Stimulated activated CD4-positive, alpha-beta T cell treated with anti-CD3 and anti-CD28 coated beads, Interleukin-2, amount 100 ng/mL, for 4 hours (primary cell): ENCODE measurements around the gene SPANXN2.
"Not testable (repeated sequence)": the region's sequence is repeated elsewhere in the genome, so short reads cannot be mapped to it uniquely, and the experiment has no call there.

Experiments
- DNase-seq: peaks from one replicate; pipeline ENCODE4 v3.0.0-alpha.2; 2020; ENCODE audit warnings: low read depth

The SPANXN2 gene

GRCh38 chrX:143720652-143721051 is at the start of gene SPANXN2:
SPANXN2 (minus strand) TSS chrX:143720752; CDS start chrX:143720668, 84 bp downstream.
- not testable (repeated sequence) for DNase-seq

GRCh38 chrX:143768976-143769375 is 48.4 kb upstream of the SPANXN2 start:
- DNase-seq, result no peak

- not testable (repeated sequence) for DNase-seq
Observed at GRCh38 chrX:143767789-143768188, 47.2 kb upstream of the SPANXN2 start.

- DNase-seq, result no peak
Observed at GRCh38 chrX:143757887-143758286, 37.3 kb upstream of the SPANXN2 start.

GRCh38 chrX:143757375-143757774 is 36.8 kb upstream of the SPANXN2 start:
- DNase-seq, result no peak

- DNase-seq, result no peak
Observed at GRCh38 chrX:143754183-143754582, 33.6 kb upstream of the SPANXN2 start.

GRCh38 chrX:143733866-143734265 is 13.3 kb upstream of the SPANXN2 start:
- DNase-seq, result no peak

- no peak for DNase-seq
Observed at GRCh38 chrX:143726296-143726695, 5.7 kb upstream of the SPANXN2 start.

- DNase-seq, result no peak
Observed at GRCh38 chrX:143701460-143701859, 19.1 kb downstream of the SPANXN2 start.

- no peak for DNase-seq
Observed at GRCh38 chrX:143694885-143695284, 25.7 kb downstream of the SPANXN2 start.

- DNase-seq, result no peak
Observed at GRCh38 chrX:143683486-143683885, 37.1 kb downstream of the SPANXN2 start.

GRCh38 chrX:143674926-143675325 is 45.6 kb downstream of the SPANXN2 start:
- no peak for DNase-seq

- DNase-seq, result no peak
Observed at GRCh38 chrX:143669395-143669794, 51.2 kb downstream of the SPANXN2 start.

- DNase-seq, result no peak
Observed at GRCh38 chrX:143664302-143664701, 56.2 kb downstream of the SPANXN2 start.

- no peak for DNase-seq
Observed at GRCh38 chrX:143663755-143664154, 56.8 kb downstream of the SPANXN2 start.
